Subcutaneous adipose tissue (tissue), 4 donors: ENCODE measurements around the gene FHOD1. TPM values are rescaled to one million over a fixed set of nuclear protein-coding genes. Genes with fewer than 3 reads are reported as not detected.

Source experiments
- CTCF ChIP-seq: fragments of 450-650 bp; IDR thresholded peaks from one replicate; pipeline ENCODE4 v1.5.1; 2016; ENCODE audit warnings: low read depth, mild to moderate bottlenecking, control low read depth, antibody characterized with exemption, moderate library complexity
- total RNA-seq, 4 donors: library from RNA; depleted of rRNA; stranded (reverse); fragments of >200 nt; gene quantifications; one replicate each; pipeline ENCODE4 v1.1.0, GENCODE V29; 2016

Gene FHOD1
- total RNA-seq, 4 donors from 2014 or later = 10.3 to 83.3 (median 20.9) TPM

GRCh38 chr16:67208154-67208896, 39.0 kb downstream of the FHOD1 start:
- TF ChIP-seq CTCF = no peak

- TF ChIP-seq CTCF = no peak
Measured at GRCh38 chr16:67207249-67208091, 39.8 kb downstream of the FHOD1 start.

- TF ChIP-seq CTCF = no peak
Measured at GRCh38 chr16:67206838-67207248, 40.4 kb downstream of the FHOD1 start.

GRCh38 chr16:67206129-67206837, 41.0 kb downstream of the FHOD1 start:
- no peak for TF ChIP-seq CTCF

GRCh38 chr16:67204076-67204475, 43.2 kb downstream of the FHOD1 start:
- no peak for TF ChIP-seq CTCF

- TF ChIP-seq CTCF = no peak
Measured at GRCh38 chr16:67202956-67203493, 44.3 kb downstream of the FHOD1 start.
